ENCODE results near the gene HIP1.
A peak's percentile ranks its signal among the peaks of the same experiment; 100 is the strongest.
"Not testable (repeated sequence)": the region's sequence is repeated elsewhere in the genome, so short reads cannot be mapped to it uniquely, and the experiment has no call there.

Gene HIP1
- total RNA-seq = 7.5 to 35.3 (median 16.3) reads per million in 17 experiments

DNA sequence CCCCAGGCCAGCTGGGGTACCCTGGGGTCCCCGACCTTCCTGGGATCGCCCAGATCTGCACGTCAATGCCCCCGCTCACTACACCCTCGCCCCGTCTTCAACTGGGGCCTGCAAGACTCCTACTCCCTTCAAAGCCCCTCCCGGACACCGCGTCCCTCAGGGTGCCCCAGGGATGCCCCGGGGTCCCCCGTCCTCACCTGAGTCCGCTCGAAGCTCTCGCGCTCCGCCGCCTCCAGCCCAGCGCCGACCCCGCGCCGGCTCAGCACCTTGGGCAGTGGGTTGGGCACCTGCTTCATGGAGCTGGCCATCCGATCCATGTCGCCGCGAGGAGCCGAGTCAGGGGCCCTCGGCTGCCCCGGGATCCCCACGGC, at the start of gene HIP1:
Gene HIP1, minus strand, starts transcription at position 338 of the 371 bp plus-strand sequence. Its CDS starts 21 bp downstream, at position 317.
- DNase-seq = no peak

- not testable (repeated sequence) for DNase-seq
Observed at GRCh38 chr7:75788154-75788847, 49.6 kb upstream of the HIP1 start.

DNA sequence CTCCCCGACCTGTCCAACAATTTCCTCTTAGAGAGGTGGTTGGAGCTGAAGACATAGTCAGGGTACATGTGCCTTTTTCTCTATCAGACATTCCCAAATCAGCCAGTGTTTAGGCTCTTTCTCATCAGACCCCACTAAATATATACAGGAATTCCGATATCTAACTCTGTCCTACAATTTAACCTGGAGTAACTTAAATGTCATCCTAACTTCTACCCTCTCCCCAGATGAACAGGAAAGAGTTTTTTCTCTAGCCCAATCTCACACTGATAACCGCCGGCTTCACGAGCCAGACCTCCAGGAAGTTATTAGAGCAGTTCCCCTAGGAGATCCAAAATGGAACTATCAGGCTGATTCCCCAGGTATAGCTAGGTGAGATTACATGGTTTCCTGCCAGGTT, 44.3 kb upstream of the HIP1 start:
- not testable (repeated sequence) for DNase-seq

GRCh38 chr7:75780647-75781273, 42.0 kb upstream of the HIP1 start:
- not testable (repeated sequence) for DNase-seq

- DNase-seq = not testable (repeated sequence)
Observed at GRCh38 chr7:75779516-75779915, 40.8 kb upstream of the HIP1 start.

DNA sequence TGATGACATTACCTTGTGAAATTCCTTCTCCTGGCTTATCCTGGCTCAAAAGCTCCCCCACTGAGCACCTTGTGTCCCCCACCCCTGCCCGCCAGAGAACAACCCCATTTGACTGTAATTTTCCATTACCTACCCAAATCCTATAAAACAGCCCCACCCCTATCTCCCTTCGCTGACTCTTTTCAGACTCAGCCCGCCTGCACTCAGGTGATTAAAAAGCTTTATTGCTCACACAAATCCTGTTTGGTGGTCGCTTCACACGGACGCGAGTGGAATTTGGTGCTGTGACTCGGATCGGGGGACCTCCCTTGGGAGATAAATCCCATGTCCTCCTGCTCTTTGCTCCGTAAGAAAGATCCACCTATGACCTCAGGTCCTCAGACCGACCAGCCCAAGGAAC, 40.3 kb upstream of the HIP1 start:
- DNase-seq = not testable (repeated sequence)

DNA sequence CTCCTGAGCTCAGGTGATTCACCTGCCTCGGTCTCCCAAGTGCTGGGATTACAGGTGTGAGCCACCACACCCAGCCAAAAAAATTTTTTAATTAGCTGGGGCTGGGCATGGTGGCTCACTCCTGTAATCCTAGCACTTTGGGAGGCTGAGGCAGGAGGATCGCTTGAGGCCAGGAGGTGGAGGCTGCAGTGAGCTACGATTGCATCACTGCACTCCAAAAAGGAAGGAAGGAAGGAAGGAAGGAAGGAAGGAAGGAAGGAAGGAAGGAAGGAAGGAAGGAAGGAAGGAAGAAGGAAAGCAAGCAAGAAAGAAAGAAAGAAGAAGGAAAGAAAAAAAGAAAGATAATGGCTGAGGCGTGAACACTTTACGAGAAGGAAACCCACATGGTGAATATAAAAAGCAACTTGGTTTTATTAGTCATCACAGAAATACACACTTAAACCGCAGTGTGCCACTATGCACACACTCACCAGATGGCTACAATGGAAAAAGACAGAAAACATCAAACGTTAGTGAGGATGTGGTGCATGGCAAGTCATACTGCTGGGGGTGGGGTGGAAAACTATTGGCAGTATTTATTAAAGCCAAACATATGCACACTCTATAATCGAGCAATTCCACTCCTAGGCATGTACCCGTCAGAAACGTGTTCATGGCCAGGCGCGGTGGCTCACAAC, 37.7 kb upstream of the HIP1 start:
- DNase-seq = peak in 1 of 4 experiments; percentile 37

- DNase-seq = not testable (repeated sequence)
Observed at GRCh38 chr7:75773958-75774357, 35.2 kb upstream of the HIP1 start.

DNA sequence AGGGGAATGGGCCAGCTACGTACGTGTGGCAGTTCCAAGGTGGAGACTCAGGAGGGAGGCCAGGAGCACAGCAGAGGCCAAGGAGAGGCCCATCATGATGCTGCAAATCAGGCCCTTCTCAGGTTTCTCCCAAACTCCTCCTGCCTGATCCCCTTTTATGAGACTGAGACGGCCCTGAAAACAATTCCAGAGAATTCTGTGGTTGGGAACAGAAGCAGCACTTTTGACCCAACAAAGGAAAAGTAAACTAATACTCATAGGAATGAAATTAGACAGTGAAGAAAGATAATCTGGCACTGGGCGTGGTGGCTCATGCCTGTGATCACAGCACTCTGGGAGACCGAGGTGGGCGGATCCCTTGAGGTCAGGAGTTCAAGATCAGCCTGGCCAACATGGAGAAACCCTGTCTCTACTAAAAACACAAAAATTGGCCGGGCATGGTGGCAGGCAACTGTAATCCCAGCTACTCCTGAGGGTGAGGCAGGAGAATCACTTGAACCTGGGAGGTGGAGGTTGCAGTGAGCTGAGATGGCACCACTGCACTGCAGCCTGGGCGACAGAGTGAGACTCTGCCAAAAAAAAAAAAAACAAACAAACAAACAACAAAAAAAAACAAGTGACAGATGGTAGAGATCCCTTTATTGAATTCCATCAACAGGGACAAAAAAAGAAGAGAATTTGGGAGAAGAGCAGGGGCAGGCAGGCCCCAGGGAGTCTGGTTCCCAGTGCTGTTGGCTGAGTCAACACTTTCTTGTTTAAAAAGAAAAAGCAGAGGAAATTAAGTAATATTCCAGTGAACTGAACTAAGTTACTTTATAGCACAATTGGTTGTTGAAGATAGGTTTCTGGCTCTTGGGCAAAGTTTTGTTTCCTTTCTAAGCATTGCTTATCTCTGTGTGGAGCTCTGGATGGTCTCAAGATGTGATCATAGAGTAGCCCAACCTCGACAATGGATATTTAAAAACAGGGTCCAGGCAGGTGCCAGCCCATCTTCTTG, 33.6 kb upstream of the HIP1 start, which contains the start of gene CCL26:
Gene CCL26, minus strand, starts transcription at position 131 of the 997 bp plus-strand sequence. Its CDS starts 35 bp downstream, at position 96.
- peak in 2 of 4 experiments; percentile 18 to 43 for DNase-seq

DNA sequence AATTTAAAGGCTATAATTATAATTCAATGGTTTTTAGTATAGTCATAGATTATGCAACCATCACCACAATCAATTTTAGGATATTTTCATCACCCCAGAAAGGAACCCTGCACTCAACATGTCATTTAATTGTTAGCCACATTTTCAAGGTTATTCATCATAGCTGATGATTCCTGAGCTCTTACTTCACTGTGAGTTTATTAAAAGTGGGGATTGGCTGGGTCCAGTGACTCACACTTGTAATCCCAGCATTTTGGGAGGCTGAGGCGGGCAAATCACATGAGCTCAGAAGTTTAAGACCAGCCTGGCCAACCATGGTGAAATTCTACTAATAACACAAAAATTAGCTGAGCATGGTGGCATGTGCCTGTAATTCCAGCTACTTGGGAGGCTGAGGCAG, 32.5 kb upstream of the HIP1 start:
- DNase-seq = no peak

- DNase-seq = peak; percentile 33 to 84 (median 62)
Observed at GRCh38 chr7:75762350-75762917, 23.7 kb upstream of the HIP1 start.

DNA sequence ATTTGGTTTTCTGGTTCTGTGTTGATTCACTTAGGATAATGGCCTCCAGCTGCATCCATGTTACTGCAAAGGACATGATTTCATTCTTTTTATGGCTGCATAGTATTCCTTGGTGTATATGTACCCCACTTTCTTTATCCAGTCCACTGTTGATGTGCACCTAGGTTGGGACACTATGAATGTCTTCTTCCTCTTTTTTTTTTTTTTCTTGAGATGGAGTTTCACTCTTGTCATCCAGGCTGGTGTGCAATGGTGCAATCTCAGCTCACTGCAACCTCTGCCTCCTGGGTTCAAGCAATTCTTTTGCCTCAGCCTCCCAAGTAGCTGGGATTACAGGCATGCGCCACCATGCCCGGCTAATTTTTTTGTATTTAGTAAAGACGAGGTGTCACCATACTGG, 23.1 kb upstream of the HIP1 start:
- DNase-seq = not testable (repeated sequence)

GRCh38 chr7:75758491-75758890, 19.8 kb upstream of the HIP1 start:
- peak in 1 of 4 experiments; percentile 27 for DNase-seq

DNA sequence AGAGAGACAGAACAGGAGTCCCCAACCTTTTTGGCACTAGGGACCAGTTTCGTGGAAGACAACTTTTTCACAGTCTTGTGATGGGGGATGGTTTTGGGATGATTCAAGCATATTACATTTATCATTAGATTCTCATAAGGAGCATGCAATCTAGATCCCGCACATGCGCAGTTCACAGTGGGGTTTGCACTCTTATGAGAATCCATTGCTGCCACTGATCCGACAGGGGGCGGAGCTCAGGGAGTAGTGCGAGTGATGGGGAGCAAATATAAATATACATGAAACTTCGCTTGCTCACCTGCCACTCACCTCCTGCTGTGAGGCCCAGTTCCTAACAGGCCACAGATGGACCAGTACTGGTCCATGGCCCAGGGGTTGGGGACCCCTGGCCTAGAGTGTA, 19.1 kb upstream of the HIP1 start:
- no peak for DNase-seq

DNA sequence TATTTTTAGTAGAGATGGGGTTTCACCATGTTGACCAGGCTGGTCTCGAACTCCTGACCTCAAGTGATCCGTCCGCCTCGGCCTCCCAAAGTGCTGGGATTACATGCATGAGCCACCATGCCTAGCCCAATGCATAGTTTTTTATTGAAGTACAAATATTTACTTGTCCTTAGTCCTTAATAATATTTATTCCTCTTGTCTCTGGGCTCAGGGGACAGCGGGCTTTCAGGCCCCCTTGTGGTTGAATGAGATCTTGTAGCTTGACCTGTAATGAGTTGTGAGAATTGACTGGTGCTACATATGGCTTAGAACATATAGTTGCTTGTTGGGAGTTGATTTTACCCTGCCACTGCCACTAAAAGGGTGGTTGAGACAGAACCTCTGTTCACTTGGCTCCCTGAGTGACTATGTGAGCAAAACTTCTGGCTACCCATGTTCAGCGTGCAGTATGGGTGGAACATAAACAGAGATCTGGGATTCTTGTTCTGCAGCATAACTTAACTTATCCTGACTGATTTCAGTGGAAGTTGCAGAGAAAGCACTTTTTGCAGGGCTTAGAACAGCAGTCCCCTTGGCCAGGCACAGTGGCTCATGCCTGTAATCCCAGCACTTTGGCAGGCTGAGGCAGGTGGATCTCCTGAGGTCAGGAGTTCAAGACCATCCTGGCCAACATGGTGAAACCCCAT, 18.4 kb upstream of the HIP1 start:
- peak; percentile 50 to 75 (median 54) for DNase-seq

DNA sequence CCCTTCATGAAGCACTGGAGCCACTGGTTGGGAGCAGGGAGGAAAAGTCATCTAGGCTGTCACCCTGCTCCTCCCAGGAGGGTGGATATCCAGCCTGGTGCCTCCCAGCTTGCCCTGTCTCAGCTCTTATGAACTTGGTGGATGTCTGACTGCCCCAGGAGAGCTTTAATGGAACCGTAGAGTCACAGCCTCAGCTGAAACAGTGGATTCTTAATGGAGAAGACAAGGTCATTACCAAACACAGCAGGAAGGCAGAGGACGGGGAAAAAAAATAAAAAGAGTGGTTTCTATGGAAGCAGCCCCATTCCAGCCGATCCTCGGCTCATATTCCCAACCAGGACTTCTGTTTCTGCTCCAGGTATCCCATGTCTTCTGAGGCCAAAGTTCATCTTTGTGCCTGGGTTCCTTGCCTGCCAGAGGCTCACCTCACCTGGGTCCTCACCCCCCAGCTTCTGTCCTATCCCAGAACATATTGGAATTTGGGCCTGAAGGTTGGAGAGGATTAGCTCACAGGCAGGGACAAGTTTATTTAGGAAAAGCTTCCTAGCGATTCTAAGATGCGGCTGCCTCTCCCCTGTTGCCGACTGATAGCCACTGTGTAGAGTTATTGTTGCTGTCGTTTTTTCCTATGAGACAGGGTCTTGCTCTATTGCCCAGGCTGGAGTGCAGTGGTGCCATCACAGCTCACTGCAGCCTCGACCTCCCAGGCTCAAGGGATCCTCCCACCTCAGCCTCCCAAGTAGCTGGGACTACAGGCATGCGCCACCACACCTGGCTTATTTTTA, 17.7 kb upstream of the HIP1 start:
- no peak for DNase-seq

- DNase-seq = no peak
Observed at GRCh38 chr7:75743455-75743859, 4.7 kb upstream of the HIP1 start.

DNA sequence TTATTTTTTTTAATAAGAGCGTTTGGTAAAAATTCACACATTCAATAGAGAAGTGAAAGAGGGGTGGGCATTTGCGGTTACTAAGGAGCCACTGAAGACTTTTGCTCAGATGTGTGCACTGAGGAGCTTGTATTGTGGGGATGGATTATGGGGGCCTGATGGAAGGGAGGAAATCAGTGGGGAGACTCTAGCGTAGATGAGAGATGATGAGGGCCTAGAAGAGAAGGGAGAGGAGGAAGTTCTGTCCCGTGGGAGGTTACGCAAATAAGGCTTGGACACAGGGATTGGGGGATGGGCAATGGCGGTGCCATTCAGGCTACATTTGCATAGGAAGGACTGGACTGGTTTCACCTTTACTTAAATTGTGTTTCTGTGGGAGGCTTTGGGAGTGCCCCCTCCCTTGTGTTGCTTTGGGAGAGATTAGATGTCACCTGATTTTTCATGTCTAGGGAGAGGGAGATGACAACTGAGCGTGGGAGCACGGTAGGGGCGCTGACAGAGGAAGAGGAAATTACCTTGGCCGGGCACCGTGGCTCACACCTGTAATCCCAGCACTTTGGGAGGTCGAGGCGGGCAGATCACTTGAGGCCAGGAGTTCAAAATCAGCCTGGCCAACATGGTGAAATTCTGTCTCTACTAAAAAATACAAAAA, 2.2 kb upstream of the HIP1 start:
- DNase-seq = peak; percentile 84 to 97 (median 90)

- no peak for DNase-seq
Observed at GRCh38 chr7:75739796-75740672, 1.3 kb upstream of the HIP1 start.

Data from suppressor macrophage (primary cell).